Stimulated activated CD4-positive, alpha-beta T cell treated with anti-CD3 and anti-CD28 coated beads, Interleukin-2, amount 100 ng/mL, for 4 hours (primary cell): ENCODE data around the gene ATP8A2.

ENCODE experiments used
- DNase-seq: peaks from one replicate; pipeline ENCODE4 v3.0.0-alpha.2; 2020; ENCODE audit warnings: low read depth

Gene ATP8A2

DNA sequence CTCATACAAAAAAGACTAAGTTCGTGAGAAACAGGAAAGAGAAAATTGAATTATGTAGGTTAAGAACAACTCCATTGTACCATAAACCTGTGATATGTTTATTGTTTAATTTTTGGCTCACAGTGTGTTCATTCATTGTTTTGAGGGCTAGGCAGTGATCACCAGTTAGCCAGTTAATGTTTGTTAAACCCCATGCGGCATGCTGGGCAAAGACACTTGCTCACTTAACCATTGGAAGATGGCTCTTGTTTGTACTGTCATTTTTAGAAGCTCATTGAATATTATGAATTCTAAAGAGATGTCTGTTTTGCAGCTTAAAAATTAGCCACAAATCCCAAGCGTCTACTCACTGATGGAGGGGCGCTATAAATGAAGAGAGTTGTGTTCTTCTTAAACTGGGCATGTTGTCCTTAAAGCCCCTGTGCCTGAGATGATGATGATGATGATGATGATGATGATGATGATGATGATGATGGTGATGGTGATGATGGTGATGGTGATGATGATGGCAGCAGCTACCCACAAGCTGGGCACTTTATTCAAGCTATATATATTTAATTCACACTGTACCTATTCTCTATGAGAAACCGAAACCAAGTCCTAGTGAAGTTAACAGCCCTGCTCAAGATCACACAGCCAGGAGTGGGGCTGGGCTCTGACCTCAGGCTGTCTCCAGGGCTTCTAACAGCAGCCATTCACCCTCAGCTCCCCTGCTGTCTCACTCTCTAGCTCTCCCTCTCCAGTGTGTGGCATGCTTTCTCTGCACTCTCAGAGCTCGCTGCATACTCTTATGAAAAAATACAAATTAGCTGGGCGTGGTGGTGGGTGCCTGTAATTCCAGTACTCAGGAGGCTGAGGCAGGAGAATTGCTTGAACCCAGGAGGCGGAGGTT lies 510.9 kb downstream of the ATP8A2 start:
- no peak for DNase-seq

DNA sequence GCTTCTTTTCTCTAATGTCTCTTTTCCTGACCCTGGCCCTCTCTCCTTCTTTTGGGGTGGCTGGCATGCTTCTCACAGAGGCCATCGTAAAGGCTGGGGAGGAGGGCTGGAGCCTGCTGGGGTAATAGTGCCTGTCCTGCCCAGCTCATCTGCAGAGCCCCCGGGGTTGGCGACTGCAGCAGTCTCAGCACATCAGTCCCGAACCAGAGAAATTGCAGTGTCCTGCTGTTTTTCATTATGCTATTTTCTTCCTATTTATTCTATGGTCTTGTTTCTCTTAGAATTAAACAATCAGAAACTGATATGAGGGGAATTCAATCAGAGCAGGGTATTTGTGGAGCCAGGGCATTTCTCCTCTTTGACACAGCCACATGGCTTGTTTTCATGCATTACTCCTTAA lies 513.6 kb downstream of the ATP8A2 start:
- no peak for DNase-seq

DNA sequence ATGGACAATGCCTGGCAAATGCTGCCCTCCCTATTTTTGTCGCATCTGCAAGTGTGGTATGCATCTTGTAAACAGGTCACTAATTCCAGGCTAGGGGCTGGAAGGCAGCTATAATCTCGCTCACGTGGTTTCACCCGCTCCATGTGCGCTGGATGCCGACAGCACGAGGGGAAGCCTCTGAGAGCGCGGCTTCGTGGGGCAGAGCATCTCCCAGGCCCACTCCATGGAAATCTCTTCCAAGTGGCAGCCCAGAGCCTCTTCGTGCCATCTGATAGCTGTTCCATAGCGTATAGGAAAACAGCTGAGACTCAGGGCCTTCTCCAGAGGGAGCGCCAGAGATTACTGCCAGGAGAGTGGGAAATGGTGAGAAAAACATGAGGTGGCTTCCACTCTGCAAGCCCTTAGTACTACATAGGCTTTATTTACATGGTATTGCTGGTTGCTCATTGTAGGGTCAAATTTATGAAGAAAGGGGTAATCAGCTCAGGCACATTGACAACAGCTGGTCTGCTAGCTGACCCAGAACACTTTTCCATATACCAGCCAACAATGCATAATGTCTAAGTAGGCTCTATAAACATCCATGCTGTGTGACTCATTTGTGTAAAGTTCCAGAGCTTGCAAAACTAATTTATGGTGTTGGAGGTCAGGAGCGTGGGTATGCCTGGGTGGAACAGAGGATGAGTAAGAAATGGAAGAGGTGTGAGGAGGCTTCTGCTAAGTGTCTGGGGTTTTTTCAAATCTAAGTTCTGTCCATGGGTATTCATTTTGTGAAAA lies 514.9 kb downstream of the ATP8A2 start:
- no peak for DNase-seq

DNA sequence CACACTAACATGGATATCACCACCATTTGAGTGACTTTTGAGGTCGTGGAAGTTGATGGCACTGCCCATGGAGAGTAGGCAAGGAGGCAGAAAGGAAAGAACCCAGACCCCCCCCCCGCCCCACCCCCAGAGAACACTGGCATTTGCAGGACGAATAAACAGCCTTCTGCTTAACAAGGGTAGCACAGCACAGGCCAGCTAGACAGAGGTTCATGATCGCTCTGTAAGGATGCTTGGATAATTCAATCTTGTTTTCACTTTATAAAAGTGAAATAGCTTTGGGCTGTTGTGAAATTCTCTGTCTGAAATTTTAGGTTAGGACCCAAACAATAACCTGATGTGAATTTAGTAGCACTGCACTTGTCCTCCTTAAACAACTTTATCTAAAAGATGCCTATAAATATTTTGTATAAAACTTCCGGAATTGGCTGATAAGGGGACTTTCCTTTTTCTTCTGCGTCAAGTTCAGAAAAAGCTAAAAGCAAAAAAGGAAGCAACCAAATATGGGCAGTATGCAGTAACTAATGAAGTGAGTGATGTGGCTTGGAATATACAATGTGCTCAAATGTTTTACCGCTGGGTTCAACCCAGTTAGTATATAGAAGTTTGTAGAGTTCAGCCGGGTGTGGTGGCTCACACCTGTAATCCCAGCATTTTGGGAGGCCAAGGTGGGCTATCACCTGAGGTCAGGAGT lies 516.3 kb downstream of the ATP8A2 start:
- no peak for DNase-seq

DNA sequence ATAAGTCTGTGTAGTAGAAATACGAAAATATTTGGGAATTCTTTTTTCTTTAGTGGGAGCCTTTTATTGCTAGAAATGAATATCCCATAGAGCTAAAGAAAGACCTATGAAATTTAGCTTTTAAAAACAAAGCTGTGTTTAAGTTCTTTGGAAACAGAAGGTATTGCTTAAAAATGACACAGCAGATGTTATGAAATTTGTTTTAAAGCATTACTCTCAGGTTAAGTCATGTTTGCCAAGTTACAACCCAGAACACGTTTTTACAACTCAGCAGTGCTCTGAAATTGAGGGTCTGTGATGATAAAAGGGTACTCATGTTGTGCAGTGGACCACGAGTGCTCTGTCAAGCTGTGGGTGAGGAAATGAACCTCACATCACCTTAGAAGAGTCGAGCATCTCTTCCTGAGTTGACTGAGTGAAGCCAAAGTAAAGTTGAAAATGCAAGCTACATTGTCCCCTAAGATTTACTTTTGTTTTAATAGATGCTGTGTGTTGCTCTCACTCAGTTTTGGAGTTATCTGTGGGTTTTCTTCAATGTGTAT lies 519.0 kb downstream of the ATP8A2 start:
- no peak for DNase-seq

DNA sequence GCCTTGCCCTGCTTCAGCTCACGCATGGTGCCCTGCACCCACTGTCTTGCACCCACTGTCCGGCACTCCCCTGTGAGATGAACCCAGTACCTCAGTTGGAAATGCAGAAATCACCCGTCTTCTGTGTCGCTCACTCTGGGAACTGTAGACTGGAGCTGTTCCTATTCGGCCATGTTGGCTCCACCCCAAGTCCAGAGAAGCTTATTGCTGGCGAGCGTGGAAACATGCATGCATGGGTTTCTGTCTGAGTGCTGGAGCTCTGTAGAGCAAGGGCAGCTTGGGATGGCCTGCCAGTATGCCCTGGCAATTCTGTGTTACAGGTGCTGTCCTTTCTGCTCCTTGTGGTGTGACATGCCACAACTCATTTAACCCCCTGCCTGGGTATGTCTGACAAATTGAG lies 527.2 kb downstream of the ATP8A2 start:
- DNase-seq: no peak

DNA sequence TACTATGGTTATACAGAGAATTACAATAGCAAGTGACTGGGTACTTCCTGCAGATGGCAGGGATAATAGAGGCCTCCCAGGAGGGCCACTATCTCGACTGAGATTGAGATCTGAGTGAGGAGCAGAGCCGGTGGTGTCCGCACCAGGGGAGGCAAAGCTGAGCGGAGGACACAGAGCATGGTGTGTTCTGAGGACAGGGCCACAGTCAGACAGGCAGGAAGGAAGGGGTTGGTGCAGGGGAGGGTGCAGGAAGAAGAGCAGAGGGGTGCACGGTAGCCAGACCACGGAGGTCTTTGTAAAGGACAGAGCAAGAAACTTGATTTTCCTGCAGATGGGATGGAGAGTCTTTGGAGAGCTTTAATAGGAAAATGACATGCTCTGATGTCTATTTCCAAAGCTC lies 527.7 kb downstream of the ATP8A2 start:
- DNase-seq: no peak

DNA sequence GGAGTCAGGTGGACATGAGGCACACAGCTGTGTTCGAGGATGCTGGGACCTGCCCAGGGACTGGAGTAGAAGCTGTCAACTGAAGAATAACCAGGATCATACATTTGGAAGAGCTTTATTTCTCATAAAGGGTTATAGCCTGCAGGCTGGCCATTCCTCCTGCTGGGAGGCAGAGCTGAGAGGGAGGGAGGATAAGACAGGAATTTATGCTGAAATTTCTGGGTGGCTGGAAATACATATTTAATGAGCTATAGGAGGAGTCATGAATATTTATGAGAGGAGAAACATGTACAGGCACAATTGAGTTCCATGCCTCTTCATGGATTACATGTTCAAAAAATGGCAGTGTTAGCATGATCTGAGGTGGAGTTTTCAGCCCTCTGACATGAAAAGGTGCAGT lies 528.2 kb downstream of the ATP8A2 start:
- no peak for DNase-seq

DNA sequence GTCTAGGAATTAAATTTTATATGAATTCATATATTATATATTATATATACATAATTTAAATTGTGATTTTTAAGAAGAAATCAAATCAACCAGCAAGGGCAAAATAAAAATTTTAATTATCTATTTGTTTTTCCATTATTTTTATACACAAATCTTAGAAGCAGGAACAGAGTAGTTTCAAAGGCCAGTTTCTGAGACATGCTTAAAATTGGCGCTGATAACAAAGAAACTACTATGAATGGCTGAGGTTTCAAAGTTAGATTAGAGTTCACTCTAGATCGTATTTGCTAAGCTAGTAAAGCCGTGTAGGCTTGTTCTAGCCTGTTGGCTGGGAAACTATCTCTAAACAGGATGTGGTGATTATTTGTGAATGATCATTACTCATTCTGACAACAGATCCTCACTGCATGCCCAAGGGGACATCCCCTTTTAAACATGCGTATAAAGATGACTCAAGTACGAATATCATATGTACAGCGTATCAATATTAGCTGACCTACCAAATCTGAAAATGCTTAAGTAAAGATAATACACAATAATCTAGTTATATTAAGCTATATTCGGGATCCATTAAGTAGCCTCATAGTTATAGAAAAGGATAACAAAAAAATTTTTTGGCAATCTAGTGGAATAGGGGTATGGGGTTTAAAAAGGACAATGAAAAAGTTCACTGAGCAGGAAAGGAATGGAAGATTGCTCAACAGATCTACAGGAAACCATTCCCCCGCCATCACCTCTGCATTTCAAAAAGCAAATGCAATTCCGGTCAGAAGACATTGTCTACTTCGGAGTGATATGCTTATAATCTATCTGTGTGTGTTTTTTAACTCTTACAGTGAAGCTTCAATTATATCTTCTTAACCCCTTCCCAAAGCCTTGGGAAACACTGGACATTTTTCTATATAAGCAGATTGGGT lies 529.9 kb downstream of the ATP8A2 start:
- peak; percentile 22 for DNase-seq

DNA sequence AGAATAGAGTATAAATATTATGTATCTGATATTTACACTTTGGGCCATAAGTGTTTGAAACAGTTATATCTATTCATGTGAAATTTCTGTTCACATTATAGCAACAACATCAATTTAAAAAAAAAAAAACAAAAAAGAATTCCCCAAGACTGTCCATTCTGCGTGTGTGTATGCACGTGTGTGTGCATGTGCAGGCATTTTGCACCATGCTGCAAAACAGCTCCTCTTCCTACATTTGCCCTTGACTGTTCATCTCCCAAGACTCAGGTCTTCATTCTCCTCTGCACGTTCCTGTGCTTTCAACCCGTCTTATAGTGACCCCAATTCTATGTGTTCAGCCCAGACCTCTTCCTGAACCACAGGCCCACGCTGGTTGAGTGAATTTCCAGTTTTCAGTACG lies 530.7 kb downstream of the ATP8A2 start:
- no peak for DNase-seq

DNA sequence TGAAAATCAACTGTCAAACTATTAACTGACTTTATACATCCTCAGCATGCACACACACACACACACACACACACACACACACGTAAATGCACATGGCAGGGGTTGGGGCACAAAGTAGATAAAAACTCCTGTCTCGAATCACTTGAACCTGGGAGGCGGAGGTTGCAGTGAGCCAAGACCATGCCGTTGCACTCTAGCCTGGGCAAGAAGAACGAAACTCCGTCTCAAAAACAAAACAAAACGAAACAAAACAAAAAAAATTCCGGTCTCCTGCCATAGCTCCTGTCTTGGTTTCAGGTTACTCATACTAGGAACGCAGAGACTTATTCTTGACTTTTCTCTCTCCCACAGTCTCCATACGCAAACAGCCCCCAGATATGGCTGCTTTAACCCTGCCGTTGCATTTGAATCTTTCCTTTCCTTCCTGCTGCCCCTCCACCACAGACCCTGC lies 531.1 kb downstream of the ATP8A2 start:
- DNase-seq: no peak

DNA sequence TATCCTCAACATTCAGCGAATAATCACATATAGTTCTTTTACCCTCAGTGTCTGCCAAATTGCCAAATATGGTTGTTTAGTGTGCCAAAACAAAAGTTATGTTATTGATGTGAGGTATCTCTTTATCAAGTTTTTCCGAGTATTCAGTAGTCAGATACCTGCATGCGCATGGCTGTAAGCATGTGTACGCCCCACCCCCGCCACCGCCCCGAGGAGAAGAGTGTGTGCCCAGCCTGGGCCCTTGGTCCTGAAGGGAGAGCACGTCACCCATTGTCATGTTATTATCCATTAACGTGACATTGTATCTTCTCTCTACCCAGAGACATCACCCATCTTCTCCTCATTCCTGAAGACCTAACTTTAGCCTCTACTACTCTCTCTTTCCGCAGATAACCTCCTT lies 533.1 kb downstream of the ATP8A2 start:
- no peak for DNase-seq

DNA sequence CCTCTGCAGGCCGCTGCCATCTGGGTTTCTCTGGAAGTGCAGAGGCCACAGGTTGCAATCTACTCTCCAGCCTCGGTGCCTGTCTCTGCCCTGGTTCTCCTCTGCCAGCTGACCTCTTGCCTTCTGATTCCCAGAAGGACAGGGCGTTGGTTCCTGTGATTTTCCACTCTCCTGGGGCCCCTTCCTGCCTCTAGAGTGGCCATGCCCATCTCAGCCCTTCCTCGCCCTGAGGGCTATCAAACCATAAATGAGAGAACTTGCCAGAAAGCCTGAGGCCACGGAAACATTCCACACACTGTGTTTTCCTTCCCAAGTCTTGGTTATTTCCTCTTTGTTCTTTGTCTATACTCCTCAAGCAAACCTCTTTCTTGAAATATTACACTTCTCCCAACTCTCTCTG lies 533.8 kb downstream of the ATP8A2 start:
- no peak for DNase-seq

DNA sequence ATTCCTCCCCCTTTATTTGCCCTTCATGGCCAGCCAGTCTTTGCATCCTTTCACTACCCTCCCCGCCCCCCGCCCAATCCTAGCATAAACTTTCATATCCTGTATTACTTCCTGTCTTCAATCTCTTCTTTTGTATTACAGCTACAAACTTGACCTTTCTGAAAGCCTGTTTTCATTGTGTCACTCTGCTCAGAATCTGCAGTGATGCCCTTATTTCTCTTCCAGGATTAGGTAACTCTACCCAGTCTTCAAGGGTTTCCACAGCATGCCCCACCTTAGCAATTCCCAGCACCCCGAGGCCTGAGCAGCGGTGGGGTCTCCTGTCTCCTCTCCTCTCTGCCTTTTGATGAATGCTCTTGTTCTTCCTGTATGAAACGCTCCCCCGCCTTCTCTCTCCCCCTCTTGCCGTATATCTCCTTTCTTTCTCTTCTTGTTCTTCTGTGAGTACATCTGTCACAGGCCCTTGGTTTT lies 534.5 kb downstream of the ATP8A2 start:
- no peak for DNase-seq

DNA sequence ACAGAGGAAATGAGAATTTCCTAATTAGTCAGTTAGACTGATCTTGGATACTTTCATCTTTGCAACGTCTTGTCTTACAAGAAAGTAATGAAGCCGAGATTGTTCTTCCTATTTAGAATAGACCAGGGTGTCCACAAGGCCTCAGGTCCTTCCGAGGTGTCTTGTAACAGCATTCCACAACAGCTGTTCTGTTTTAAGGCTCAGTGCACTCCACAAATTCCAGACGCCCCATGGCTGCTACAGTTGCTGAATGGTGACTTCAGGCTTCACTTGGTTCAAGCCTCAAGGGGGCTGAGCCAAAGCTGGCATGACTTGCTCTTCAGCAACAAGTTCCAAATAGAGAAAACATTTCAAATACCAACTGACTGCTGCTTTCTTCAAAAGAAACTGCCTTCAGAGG lies 536.6 kb downstream of the ATP8A2 start:
- DNase-seq: no peak

DNA sequence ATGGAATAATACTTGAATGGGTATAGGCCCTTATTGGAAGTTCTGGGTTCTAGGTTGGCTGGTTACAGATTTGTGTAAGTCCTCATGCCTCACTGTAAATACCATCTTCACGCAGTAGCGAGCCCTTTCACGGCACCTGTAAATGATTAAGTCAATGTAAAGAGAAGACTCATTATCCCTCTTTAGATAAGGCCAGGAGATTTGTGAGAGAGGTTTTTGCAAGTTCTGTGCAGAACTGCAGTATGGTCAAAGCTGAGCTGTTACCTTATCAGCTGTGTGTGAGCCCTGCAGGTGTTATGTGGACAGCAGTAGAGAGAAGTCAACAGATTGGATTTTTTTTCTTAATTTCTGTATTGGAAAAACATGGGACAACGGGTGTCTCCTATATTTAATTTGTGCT lies 538.5 kb downstream of the ATP8A2 start:
- no peak for DNase-seq

DNA sequence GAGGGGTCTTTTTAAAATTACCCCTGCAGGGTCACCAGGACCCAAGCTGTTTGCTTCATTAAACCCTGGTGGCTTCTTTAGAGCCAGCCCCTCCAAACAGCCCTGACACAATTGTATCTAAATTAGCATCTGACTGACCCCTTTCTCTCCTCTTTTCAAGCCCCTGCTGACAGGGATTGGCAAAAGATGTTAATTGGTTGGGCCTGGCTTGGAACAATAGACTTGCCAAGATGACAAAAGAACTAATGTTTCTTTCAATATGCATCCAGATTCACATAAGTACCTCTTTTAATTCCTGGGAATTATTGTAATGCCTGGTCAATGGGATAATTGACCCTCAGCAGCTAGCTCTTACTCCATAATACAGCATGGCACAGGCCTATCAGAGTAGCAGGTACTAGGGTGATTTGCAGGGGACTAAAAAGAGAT lies 539.2 kb downstream of the ATP8A2 start:
- DNase-seq: no peak

DNA sequence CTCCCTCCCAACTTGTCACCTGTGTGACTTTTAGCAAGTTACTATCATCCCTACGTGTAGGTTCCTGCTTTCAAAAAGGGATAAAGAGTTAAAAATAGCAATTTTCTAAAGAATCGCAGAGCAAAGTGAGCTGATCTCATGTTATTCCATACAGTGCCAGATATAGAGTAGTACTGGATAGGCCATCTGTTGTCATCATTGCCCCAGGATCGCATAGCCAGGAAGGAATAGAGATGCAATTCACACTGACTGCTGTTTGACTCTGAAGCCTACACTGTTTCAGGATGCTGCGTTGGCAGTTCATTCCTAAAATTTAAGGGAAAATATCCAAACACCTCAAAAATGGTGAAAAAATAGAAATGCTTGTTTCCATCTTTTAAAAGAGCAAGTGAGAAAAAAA lies 541.2 kb downstream of the ATP8A2 start:
- DNase-seq: no peak

DNA sequence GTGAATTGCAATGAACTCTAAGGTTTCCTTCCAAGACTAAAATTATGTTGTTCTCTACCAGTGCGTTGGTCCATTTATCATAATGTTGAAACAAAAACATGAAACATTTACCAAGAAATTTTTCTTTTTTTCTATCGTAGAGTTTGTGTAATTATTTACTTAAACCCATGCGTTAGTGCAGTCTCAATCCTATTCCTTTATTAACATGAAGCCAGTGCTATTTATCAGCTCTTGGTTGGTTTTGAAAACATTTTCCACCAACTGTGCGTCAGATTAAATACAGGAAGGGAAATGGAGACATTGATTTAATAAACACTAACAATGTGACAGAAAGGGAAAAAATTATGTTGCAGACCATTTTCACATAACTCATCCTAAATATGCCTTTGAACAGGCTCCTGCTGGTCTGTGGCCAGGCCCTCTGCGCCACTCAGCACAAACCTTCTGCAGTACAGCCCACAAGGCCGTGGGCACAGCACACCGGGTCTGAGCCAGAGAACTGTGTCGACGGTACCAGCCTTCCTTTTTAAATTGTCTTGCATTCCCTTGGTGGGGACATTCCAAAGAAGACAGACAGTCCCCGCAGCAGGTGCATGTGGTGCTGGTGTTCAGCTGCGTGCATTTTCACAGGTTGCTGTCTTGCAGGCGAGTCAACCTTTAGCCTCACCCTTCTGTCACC lies 544.2 kb downstream of the ATP8A2 start:
- no peak for DNase-seq

DNA sequence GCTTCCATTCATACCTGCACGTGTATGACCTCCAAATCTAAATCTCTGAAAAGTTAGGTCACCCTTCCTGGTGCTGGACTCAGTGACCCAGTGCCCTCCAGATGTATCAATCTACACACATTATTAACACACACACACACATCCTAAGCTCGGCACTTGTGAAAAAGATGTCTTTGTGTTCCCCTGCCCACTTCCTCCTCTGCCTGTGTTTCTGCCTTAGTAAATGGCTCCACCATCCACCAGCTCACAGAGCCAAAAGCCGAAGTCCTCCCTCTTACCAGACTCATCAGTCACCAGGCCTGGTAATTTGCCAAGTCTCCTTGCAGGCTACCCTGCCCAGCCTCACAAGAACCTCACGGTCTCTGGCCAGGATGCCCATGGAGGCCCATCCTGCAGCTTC lies 548.5 kb downstream of the ATP8A2 start:
- DNase-seq: no peak

DNA sequence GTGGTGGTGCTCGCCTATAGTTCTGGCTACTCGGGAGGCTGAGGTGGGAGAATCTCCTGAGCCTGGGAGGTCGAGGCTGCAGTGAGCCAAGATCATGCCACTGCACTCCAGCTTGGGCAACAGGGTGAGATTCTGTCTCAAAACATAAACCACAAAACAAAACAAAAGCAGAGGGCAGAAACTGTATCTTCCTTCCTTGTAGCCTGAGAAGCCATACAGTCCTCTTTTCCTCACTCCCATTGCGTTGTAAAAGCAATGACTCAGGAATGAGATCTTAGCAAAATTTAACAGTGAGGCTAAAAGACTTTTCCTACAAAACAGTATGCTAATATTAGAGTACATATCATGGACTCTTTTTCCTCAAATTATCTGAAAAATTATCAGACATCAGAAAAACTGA lies 549.2 kb downstream of the ATP8A2 start:
- DNase-seq: no peak
